A673 (cell line): ENCODE measurements around the gene TSGA10IP. TPM values are rescaled to one million over a fixed set of nuclear protein-coding genes. Genes with fewer than 3 reads are reported as not detected.

Experiments used
- BruUV-seq: library from RNA; stranded (reverse); fragments of 400-500 nt; replicated peaks from 2 replicates; lab custom pipeline; 2021; lab: Mats Ljungman, UMichigan
- CTCF ChIA-PET: fragments of 300-600 bp; sonication (Branson Sonifier 250); formaldehyde crosslinking; loops from one replicate; lab custom pipeline; 2022; ENCODE audit warnings: antibody characterized with exemption; lab: Charles Lee
- POLR2A ChIA-PET: fragments of 300-600 bp; sonication (Branson Sonifier 250); formaldehyde crosslinking; loops from one replicate; lab custom pipeline; 2022; ENCODE audit warnings: antibody characterized with exemption; ENCODE audit not compliant: low non-redundant PET; lab: Charles Lee
- DNase-seq: peaks from one replicate; pipeline ENCODE4 v3.0.0-alpha.2; 2015; ENCODE audit warnings: low spot score
- H3K27ac ChIP-seq: fragments of 200-600 bp; sonication (generic); 2 replicates; pipeline ENCODE4 v1.5.1; 2016; ENCODE audit warnings: mixed run types, low read depth, mild to moderate bottlenecking, mixed read lengths, antibody characterized with exemption, low read length; ENCODE audit not compliant: poor library complexity, severe bottlenecking
- H3K27me3 ChIP-seq: fragments of 200-600 bp; sonication (generic); replicated peaks from 2 replicates; pipeline ENCODE4 v1.6.1; 2017; ENCODE audit warnings: mixed run types, low read depth, mild to moderate bottlenecking, mixed read lengths, antibody characterized with exemption, low read length; ENCODE audit not compliant: insufficient read depth, poor library complexity
- H3K36me3 ChIP-seq: fragments of 200-600 bp; sonication (generic); 2 replicates; pipeline ENCODE4 v1.6.1; 2016; ENCODE audit warnings: mixed run types, mild to moderate bottlenecking, mixed read lengths, antibody characterized with exemption, low read length; ENCODE audit not compliant: insufficient read depth, poor library complexity, severe bottlenecking
- H3K4me1 ChIP-seq: fragments of 200-600 bp; sonication (generic); 2 replicates; pipeline ENCODE4 v1.6.1; 2017; ENCODE audit warnings: mixed run types, mild to moderate bottlenecking, mixed read lengths, antibody characterized with exemption, low read length; ENCODE audit not compliant: insufficient read depth, poor library complexity, severe bottlenecking
- H3K4me3 ChIP-seq: fragments of 200-600 bp; sonication (generic); 2 replicates; pipeline ENCODE4 v1.5.1; 2016; ENCODE audit warnings: low read depth, mixed run types, mild to moderate bottlenecking, mixed read lengths, low read length; ENCODE audit not compliant: poor library complexity, severe bottlenecking
- H3K9me3 ChIP-seq: fragments of 200-600 bp; sonication (generic); 2 replicates; pipeline ENCODE4 v1.6.1; 2016; ENCODE audit warnings: mixed run types, low read depth, mild to moderate bottlenecking, mixed read lengths, antibody characterized with exemption, low read length; ENCODE audit not compliant: poor library complexity, severe bottlenecking
- CTCF ChIP-seq: fragments of 300-800, 200-600 bp; sonication (generic); conservative IDR thresholded peaks from 2 replicates; pipeline ENCODE4 v1.5.1; 2017; ENCODE audit warnings: low read depth, mild to moderate bottlenecking, antibody characterized with exemption, low read length, moderate library complexity, mixed read lengths
- EZH2 ChIP-seq: fragments of 200-600 bp; sonication (generic); IDR thresholded peaks from 2 replicates; pipeline ENCODE4 v1.6.1; 2017; ENCODE audit warnings: borderline replicate concordance, low read depth, mild to moderate bottlenecking, mixed read lengths, antibody characterized with exemption, low read length; ENCODE audit not compliant: poor library complexity, severe bottlenecking
- intact Hi-C: fragments of 100-400 bp; cut with micrococcal nuclease; formaldehyde crosslinking; loops from one replicate; pipeline ENCODE4 v1.10.0; 2022; ENCODE audit not compliant: unreplicated experiment
- total RNA-seq: library from RNA; stranded (reverse); gene quantifications from 2 replicates; pipeline ENCODE4 v1.2.3, GENCODE V29; 2021

TSGA10IP gene
- total RNA-seq, 1 experiment from 2014 or later: not detected

- no TSS peak for BruUV-seq
- H3K27ac ChIP-seq: no peak overlapping the region
- peaks cover 3% of the 10 kb centered on the region for H3K4me1 ChIP-seq
- ChIA-PET CTCF (no interaction called here), POLR2A (no interaction called here)
- no peak for TF ChIP-seq EZH2
- TF ChIP-seq CTCF: no peak
- peaks cover 20% of the 10 kb centered on the region for H3K36me3 ChIP-seq
- intact Hi-C loops: no loop called here
- no peaks in the 10 kb centered on the region for H3K27me3 ChIP-seq
- DNase-seq: no peak
- no peaks in the 10 kb centered on the region for H3K9me3 ChIP-seq
- H3K4me3 ChIP-seq: no peak overlapping the region
Measured at GRCh38 chr11:66007201-66007634, 61.9 kb downstream of the TSGA10IP start.

- Histone ChIP-seq H3K27me3 (no peaks in the 10 kb centered on the region), H3K36me3 (peaks cover 20% of the 10 kb centered on the region), H3K4me3 (no peak overlapping the region), H3K27ac (no peak overlapping the region), H3K4me1 (peaks cover 3% of the 10 kb centered on the region), H3K9me3 (no peaks in the 10 kb centered on the region)
- DNase-seq: no peak
- TF ChIP-seq EZH2 (no peak), CTCF (no peak)
- BruUV-seq: no TSS peak
- POLR2A ChIA-PET: no interaction called here
- CTCF ChIA-PET: interaction anchor here (1.2 kb wide), 1 partner anchor 14 kb away, joined by 3 read pairs; no protein-coding TSS in a partner anchor
- intact Hi-C loops: no loop called here
Measured at GRCh38 chr11:66008095-66008467, 62.8 kb downstream of the TSGA10IP start.

- Histone ChIP-seq H3K27ac (no peak overlapping the region), H3K4me3 (no peak overlapping the region), H3K4me1 (no peaks in the 10 kb centered on the region), H3K36me3 (peaks cover 20% of the 10 kb centered on the region), H3K9me3 (no peaks in the 10 kb centered on the region), H3K27me3 (no peaks in the 10 kb centered on the region)
- CTCF ChIA-PET: interaction anchor here (0.6 to 1.2 kb wide), 2 partner anchors 13 to 149 kb away, joined by 3 to 4 read pairs; no protein-coding TSS in a partner anchor
- POLR2A ChIA-PET: interaction anchor here (0.7 kb wide), 1 partner anchor 116 kb away, joined by 3 read pairs; no protein-coding TSS in a partner anchor
- no peak for TF ChIP-seq EZH2
- no peak for TF ChIP-seq CTCF
- no TSS peak for BruUV-seq
- intact Hi-C loops: no loop called here
- peak; percentile 50 for DNase-seq
Measured at GRCh38 chr11:66008468-66009101, 63.3 kb downstream of the TSGA10IP start.

Other genes with a start within 250 kb of the TSGA10IP start
- 68.1 and 71.3 TPM in 2 replicates for gene KAT5, start 233.2 kb upstream of the TSGA10IP start, total RNA-seq
- gene RNASEH2C, start 224.7 kb upstream of the TSGA10IP start, total RNA-seq: 73.6 and 80.2 TPM in 2 replicates
- 22.5 and 22.8 TPM in 2 replicates for gene AP5B1, start 164.5 kb upstream of the TSGA10IP start, total RNA-seq
- gene OVOL1, start 158.4 kb upstream of the TSGA10IP start, total RNA-seq: not detected in 2 replicates
- gene SNX32, start 111.5 kb upstream of the TSGA10IP start, total RNA-seq: 2.0 and 2.1 TPM in 2 replicates
- 1,449 and 1,649 TPM in 2 replicates for gene CFL1, start 87.3 kb upstream of the TSGA10IP start, total RNA-seq
- gene MUS81, start 85.0 kb upstream of the TSGA10IP start, total RNA-seq: 64.6 and 77.4 TPM in 2 replicates
- 31.2 and 37.6 TPM in 2 replicates for gene EFEMP2, start 72.7 kb upstream of the TSGA10IP start, total RNA-seq
- not detected in 2 replicates for gene CTSW, start 65.6 kb upstream of the TSGA10IP start, total RNA-seq
- 98.5 and 116 TPM in 2 replicates for gene FIBP, start 57.0 kb upstream of the TSGA10IP start, total RNA-seq
- 32.3 and 32.9 TPM in 2 replicates for gene CCDC85B, start 54.8 kb upstream of the TSGA10IP start, total RNA-seq
- 12.6 and 29.0 TPM in 2 replicates for gene FOSL1, start 45.1 kb upstream of the TSGA10IP start, total RNA-seq
- gene C11orf68, start 26.4 kb upstream of the TSGA10IP start, total RNA-seq: 22.4 and 27.6 TPM in 2 replicates
- 122 and 124 TPM in 2 replicates for gene DRAP1, start 26.1 kb upstream of the TSGA10IP start, total RNA-seq
- 95.8 and 96.3 TPM in 2 replicates for gene SART1, start 16.3 kb downstream of the TSGA10IP start, total RNA-seq
- gene EIF1AD, start 56.7 kb downstream of the TSGA10IP start, total RNA-seq: 69.4 and 86.2 TPM in 2 replicates
- gene BANF1, start 57.0 kb downstream of the TSGA10IP start, total RNA-seq: 541 and 556 TPM in 2 replicates
- gene CST6, start 66.5 kb downstream of the TSGA10IP start, total RNA-seq: 2.3 and 3.9 TPM in 2 replicates
- gene CATSPER1, start 81.0 kb downstream of the TSGA10IP start, total RNA-seq: not detected in 2 replicates
- gene GAL3ST3, start 103.7 kb downstream of the TSGA10IP start, total RNA-seq: 1.8 and 2.0 TPM in 2 replicates
- gene SF3B2, start 106.9 kb downstream of the TSGA10IP start, total RNA-seq: 357 and 358 TPM in 2 replicates
- gene PACS1, start 124.8 kb downstream of the TSGA10IP start, total RNA-seq: 75.7 and 79.1 TPM in 2 replicates